ENCODE data around the gene MALRD1.

MALRD1 gene

DNA sequence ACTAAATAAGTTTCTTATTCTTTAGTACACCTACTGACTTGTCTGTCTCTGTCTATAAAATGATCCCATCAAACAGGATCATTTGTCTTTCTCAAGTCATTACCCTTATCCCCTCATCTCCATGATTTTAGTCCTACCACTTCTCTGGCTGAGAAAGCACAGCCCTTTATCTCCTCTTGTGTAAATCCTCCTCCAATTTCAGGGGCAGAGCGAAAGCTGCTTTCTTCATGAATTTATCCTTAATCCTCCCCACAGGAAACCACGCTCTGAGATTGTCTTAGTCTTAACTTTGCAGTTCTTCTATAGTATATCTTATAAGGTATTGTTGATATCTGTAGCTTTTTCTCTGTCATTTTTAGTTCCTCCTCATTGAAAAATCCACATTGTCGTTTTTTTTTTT, 528.0 kb downstream of the MALRD1 start:
- DNase-seq (ENCODE audit: low read depth in 2 of 2), result no peak

DNA sequence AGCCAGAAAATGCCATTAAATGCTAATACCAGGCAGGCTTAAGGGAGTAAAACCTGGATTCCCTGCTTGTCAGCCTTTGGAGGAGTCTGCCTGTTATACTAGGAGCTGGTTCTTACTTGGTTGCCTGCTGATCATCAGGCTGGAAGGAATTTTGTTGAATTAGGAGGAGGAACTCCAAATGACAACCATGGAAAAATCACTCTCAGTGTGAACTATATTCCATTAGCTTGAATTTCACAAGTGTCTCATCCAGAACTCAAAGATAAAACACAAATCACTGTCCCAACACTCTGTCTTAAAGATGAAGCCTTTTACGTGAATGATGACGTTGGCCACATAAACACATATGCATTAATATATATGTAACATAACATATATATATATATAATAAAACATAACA, 528.8 kb downstream of the MALRD1 start:
- no peak for DNase-seq (ENCODE audit: low read depth in 2 of 2)

DNA sequence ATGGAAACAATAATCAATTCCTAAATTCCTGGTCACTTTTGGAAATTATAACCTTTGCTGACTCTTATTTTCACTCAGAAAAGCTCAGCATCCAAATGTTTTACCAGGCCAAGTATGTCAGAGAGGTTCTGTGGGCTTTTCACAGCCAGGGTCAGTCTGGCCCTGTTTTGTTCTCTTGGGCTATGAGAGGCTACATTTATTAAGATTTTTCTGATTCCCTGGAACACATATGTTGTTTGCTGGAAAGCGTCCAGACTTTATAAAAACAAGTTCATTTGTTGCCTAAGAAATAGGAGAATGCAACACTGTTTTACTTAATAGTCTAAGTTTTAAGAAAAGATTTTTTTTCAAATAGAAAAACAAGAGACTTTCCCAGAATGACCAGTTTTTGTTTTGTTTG, 529.2 kb downstream of the MALRD1 start:
- no peak for DNase-seq (ENCODE audit: low read depth in 2 of 2)

DNA sequence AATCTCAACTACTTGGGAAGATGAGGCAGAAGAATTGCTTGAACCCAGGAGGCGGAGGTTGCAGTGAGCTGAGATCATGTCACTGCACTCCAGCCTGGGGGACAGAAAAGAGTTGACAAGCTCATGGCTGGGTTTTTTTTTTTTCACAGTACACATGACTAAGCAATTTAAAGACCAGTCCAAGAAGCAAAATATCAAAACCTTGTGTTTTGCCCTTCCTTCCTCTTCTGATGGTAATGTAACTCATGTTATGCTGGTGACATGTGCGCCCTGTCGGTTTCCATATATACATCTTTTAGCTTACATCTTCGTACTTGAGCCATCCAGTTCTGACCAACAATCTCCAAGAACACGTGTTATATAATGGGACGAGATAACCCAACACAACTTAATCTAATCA, 530.0 kb downstream of the MALRD1 start:
- no peak for DNase-seq (ENCODE audit: low read depth in 2 of 2)

DNA sequence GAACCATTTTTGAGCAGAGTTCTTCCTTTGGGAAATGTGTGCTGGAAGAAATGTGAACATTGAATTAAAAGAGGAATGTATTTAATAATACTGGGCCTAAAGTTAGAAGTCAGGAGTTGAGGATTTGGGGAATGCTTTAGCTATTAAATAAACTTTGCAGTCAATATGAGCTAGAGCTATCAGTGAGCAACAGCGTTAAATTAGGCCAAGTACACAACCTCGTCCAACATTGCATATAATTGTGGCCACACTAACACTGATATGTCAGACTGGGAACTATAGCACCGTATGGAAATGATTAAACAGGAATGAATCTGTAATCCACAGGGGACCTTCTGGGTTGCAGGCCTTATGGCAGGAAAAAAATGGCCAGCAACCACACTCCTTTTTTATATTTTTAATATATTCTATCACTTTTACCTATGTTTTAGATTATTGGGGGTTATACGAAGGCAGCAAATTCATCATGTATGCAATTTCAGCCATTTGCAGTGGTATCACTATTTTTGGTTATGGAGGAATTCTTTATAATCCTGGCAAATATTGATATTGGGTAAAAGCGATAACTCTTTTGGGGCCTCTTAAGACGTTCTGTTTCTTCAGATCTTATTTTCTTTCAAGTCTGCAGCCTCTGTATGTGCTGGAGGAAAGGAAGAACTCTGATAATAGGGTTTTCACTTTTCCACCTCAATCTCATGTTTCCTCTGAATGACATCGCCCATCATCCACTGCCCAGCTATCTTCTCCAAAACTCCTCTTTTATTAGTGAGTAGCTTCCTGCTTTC, 531.4 kb downstream of the MALRD1 start:
- DNase-seq (ENCODE audit: low read depth in 2 of 2), result no peak

DNA sequence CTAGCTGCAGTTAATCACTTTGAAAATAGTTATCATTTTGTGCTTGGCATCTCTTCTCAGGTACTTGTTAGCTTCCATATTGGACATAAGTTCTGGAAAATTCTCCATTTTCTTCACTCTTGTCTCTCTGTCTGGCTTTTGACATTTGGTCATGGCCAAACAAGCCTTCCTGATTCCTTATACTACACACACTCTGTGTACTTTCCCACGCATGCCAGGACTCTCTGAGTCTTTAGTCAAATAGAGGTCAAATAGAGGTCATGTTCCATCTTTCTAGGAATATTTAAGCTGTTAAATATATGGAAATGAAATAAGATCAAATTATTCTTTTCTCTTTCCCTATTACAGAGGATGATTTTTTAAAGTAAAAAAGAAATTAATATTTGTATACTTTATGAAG, 532.1 kb downstream of the MALRD1 start:
- no peak for DNase-seq (ENCODE audit: low read depth in 2 of 2)

DNA sequence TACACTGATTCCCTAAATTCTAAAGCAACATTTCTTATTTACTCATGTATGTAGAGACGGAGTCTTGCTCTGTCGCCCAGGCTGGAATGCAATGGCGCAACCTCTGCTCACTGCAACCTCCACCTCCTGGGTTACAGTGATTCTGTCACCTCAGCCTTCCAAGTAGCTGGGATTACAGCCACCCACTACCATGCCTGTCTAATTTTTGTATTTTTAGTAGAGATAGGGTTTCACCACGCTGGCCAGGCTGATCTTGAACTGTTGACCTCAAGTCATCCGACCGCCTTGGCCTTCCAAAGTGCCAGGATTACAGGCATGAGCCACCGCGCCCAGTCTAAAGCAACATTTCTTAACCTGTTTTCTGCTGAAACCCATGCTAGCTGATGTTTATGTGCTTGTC, 540.0 kb downstream of the MALRD1 start:
- DNase-seq (ENCODE audit: low read depth in 2 of 2), result no peak

DNA sequence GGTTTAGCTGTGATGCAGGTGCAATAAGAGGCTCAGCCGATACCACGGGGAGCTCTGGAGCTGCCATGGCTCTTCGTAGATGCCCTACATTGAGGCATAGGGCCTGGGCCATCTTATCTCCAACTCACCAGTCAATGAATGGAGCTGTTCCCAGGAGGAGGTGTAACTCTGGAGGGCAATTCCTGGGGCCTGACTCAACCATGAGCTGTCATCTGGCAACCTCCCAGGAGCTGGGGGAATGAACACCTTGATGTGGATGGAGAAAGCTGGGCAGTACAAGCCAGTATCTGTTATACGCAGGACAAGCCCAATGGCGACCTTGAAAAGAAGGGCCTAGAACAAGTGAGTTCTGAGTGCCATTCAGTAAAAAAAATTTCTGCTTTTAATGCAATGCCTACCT, 543.7 kb downstream of the MALRD1 start:
- DNase-seq (ENCODE audit: low read depth in 2 of 2), result no peak

DNA sequence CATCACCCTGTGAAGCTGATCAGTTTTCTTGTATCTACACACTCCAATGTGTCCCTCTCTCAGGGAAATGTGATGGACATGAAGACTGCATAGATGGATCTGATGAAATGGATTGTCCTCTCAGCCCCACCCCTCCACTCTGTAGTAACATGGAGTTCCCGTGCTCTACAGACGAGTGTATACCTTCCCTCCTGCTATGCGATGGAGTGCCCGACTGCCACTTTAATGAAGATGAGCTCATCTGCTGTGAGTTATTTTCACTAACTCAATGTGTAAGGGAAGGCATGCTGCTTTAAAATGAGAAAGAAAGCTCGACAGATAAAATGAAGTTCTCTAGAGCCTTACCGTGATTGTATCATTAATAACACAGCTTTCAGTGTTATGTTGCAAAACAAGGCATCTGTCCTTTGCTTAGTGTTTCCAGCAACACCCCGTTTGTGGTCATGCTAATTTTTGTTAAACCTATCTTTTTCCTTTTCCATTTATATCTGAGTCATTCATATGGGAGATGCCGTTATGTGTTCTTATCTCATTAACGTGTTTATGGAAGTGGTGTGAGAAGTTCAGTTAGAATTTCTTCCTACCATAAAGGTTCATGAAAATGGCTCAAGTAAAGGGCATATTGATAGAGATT, 546.7 kb downstream of the MALRD1 start:
- DNase-seq (ENCODE audit: low read depth in 2 of 2), result no peak

DNA sequence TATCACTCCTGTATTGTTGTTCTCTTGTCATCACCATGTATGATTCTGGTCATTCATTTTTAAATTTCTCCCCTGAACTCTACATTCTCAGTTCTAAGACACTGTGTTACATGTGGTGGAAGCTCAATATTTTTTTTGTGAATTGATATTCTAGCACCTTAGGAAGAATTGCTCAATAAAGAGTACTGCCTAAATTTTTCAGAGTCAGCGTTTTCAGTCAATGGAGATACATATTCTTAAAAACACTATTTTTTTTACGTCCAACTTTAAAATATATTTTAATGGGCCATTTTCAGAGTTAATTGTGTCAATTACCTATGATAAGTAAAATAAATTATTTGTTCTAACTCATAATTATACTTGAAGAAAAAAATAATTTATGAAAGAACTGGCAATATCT, 557.2 kb downstream of the MALRD1 start:
- DNase-seq (ENCODE audit: low read depth in 2 of 2), result no peak

DNA sequence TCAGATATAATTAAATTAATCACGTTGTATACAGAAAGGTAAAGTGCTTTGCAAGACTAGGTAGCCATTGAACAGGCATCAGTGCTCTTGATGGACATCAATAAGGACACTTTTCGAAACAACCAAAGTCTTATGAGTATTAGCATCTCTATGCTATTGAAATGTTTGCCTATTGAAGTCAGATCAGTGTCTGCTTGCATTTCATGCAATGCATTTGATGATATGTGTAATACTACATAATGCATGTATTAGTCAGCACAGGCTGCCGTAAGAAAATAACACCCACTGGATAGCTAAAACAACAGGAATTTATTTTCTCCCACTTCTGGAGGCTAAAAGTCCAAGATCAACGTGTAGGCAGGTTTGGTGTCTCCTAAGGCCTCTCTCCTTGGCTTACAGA, 558.4 kb downstream of the MALRD1 start:
- no peak for DNase-seq (ENCODE audit: low read depth in 2 of 2)

DNA sequence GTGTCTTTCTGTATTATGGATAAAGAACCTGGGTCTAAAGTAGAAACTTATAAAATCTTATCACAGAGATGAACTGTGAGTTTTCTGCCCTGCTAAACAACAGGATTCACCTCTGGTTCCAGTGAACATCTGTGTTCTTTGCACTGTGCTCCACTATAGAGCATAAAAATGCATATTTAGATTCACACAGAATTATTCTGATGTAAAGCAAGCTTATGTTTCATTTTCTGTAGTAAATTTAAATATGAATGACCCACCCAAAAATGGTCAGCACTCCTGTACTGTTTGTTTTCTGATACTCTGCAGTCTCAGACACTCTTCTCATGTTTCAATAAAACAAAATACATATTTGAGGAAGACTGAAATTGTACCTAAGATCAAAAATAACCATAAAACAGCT, 563.2 kb downstream of the MALRD1 start:
- no peak for DNase-seq (ENCODE audit: low read depth in 2 of 2)

DNA sequence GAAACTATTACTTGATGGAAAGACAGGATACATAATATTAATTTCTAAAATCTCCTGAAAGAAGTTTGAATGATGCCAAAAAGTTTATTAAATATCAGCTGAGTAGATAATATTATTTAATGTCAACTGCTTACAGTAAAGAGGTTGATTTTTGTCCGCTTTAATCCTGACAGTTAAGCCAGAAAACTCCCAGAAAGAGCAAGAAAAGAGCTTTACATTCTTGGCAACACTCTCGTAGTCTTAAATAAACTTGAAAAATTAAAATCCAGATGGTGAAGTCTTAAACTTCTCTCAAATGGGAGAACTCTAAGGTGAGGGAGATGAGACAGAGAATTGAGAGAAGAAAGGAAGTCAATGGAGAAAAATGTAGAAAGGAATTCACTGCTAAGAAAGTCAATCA, 568.4 kb downstream of the MALRD1 start:
- DNase-seq (ENCODE audit: low read depth in 2 of 2), result no peak

DNA sequence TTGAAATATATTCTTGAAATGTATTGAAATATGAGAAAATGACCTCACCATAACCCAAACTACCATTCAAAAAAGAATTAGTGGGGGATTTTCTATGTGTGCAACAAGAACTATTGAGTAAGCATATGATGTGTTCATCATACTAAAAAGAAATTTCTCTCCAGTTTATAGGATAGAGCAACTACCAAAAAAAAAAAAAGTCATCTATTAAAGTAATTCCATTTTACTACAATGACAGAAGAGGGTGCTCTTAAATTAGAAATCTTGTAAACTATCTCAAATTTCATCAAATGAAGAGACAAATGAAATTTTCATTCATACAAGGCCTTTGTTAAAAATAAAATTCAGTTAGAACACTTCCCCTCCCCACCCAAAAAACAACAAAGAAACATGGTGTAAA, 572.2 kb downstream of the MALRD1 start:
- DNase-seq (ENCODE audit: low read depth in 2 of 2), result no peak

DNA sequence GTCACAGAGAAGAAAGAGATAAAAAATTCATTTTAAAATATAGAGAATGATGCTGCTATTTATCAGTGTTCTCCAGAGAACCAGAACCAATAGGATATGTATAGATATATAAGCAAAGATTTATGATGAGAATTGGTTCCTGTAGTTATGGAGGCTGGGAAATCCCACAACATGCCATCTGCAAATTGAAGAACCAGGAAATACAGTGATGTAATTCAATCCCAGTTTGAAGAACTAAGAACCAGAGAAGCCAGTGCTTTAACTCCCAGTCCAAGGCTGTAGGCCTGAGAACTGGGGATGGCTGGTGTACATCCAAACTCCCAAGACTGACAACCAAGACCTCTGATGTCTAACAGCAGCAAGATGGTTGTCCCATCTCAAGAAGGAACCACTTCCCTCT, 574.7 kb downstream of the MALRD1 start:
- no peak for DNase-seq (ENCODE audit: low read depth in 2 of 2)

DNA sequence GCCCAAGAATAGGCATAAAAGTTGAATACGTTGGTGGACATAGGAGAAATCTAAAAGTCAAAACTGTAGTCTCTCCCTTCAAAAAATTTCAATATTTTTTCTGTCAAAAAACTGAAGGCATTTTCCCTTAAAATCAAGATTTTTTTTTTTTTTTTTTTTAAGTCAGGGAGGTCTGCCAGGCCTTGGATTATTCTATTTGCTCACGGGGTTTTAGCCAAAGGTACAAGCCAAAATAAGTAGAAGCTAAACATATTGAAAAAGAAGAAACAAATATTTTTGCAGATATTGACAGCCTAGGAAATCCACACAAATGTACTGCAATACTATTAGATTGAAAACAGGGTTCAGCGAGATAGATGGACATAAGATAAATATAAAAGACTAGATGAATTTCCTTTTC, 577.6 kb downstream of the MALRD1 start:
- DNase-seq (ENCODE audit: low read depth in 2 of 2), result no peak

DNA sequence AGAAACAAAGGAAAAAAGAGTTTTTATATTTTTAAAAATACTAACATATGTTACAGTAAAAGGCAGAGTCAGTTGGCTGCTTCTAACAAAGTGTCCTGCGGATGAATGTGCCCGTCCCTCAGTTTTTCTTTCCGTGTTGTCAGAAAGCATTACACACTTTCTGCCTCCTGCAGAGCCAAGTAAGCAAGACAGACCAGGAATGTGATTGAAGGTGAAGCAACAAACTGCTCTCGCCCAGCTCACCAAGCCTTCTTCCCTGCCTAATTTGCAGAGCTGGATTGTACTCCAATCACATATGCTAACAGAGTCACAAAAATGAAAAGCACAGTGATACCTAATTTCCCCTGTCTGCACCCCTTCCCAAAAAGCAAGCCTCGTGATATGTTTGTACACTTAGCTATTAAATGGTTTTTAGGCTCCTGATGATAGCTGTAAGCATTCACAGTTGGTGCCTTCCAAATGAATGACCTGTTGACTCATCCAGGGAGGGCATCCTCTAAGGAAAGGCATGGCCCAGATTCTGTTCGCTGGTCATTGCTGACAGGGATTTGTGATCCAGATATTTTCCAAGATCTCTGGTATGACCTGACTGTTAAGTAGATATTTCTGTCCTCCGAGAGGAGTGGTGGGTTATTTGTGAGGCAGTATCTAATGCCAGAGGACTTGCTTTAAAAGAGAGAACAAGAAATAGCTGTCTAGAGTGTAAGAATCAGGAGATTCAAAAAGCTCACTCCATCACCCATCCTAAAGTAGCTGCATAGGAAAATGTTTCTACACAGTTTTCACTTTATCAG, 580.4 kb downstream of the MALRD1 start:
- no peak for DNase-seq (ENCODE audit: low read depth in 2 of 2)

DNA sequence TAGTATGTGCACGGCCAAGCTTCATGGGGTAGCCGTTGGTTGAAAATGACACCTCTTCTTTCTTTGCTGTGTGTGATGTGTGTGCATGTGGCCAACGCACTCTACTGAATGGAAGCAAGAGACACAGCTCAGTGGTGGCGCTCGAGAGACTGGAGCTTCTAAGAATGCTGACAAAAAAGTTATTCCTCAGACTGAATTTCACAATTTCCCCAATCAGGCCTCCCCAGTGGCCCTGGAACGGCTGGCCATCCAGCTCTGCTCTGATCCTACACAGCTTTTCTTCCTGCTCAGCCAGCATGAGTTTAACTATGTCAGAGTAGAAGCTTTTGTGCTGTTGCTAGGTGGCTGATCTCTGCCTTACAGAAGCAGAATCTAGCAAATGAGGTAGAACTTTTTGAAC, 581.0 kb downstream of the MALRD1 start:
- no peak for DNase-seq (ENCODE audit: low read depth in 2 of 2)

DNA sequence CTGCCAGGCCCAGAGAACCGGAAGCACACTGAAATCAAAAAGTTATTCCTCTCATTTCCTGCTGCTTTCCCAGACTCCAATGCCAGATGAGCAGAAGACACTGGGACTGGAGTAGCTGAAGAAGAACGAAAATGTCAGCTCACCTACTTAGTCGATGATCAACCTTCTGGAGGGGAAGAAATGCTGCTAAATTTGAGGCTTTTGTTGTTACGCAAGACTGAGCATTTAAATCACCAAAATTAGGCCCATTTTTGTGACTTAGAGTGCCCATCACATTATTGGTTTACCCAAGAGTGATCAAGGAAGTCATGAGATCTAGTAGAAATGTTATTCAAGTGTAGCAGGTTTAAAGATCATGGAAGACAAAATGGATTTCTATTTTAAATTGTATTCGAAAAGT, 585.6 kb downstream of the MALRD1 start:
- DNase-seq (ENCODE audit: low read depth in 2 of 2), result no peak

DNA sequence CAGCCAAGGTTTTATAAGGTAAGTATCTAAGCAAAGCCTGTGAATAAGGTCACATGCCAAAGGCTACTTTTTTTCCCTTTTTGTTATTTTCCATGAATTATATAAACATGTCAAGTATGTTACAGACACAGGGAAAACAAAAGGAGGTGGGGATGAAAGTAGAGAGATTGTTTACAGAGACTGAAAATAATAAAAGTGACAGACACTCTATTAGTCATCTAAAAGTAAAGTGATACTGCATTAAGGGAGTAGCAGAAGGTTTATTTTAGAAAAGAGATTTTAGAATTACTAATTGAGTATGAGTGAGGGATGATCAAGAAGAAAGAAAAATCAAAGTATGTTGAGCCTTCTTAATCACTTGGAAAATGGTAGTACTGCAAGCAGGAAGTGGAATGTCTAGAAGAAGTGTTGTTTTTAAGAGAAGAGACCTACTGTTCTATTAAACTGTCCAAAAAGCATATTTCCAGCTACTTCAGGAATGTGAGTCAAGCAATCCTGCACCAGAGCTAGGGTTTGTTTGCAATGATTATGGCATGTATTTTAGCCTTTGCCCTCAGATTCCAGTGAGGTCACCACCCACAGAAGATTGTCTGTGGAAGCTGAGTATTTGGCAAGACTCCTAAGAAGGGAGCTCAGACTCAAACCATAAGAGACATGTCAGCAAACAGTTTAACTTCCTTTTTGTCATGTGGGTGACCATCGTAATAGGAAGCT, 589.7 kb downstream of the MALRD1 start:
- DNase-seq (ENCODE audit: low read depth in 2 of 2), result no peak

DNA sequence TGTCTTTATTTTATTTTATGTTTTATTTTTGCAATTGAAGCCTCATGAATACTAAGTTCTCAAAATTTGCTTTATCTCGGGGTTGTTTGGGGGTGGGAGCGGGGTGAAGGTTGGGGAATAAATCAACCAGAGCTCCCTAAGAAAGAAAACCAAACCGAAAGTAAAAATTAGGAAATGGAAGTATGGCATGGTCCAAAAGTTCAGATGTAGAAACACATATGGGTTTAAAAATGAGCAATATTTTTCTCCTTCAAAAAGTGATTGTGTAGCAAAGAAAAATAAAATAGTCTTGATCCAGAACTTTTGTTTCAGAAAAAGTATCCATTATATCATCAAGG, 590.3 kb downstream of the MALRD1 start:
- no peak for DNase-seq (ENCODE audit: low read depth in 2 of 2)

DNA sequence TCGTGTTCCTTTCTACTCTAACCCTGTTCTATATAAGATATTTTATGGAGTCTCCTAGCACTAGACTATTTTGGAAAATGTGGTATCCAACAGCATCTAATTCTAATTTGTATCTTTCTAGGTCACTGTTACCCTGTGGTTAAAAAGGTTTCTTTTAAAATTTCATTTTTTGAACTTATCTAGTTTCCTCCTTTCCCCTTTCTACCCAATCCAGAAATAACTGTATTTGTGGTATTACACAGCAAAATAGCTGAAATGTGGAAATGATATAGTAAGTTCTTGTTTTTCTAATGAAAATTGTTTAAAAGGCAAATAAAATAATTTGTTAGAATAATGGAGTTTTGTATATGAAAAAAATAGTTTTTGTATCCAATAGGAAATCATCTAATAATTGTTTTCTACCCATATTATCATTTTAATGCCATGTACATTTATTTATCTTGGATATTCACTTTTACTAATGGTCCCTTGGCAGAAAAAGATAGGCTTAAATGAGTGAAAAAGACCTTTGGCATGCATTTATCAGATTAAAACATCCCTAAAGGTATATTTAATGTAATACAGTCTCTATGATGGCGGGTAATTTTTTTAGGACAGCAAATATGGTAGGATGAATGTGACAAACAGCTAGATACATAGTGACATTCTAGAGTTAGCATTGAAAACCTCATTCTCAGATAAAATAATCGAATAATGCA, 592.1 kb downstream of the MALRD1 start:
- DNase-seq (ENCODE audit: low read depth in 2 of 2), result no peak

Data from stimulated activated CD4-positive, alpha-beta T cell treated with anti-CD3 and anti-CD28 coated beads, Interleukin-1b, Interleukin-23, amount 100 ng/mL, for 4 hours (primary cell).